Hepatic stellate cell (primary cell): ENCODE results near the gene ARHGAP31.

Experiments used
- DNase-seq: peaks from one replicate; pipeline ENCODE4 v3.0.0; 2011; ENCODE audit warnings: low spot score

The ARHGAP31 gene

GRCh38 chr3:119388577-119388976 lies 94.4 kb downstream of the ARHGAP31 start:
- DNase-seq, result no peak

- DNase-seq, result no peak
Observed at GRCh38 chr3:119395923-119396358, 101.8 kb downstream of the ARHGAP31 start.

GRCh38 chr3:119396870-119397269 lies 102.7 kb downstream of the ARHGAP31 start:
- DNase-seq, result no peak

GRCh38 chr3:119400466-119400865 lies 106.3 kb downstream of the ARHGAP31 start:
- DNase-seq, result no peak

- DNase-seq, result no peak
Observed at GRCh38 chr3:119401069-119401468, 106.9 kb downstream of the ARHGAP31 start.

- no peak for DNase-seq
Observed at GRCh38 chr3:119401503-119402440, 107.6 kb downstream of the ARHGAP31 start.

GRCh38 chr3:119402791-119403190 lies 108.6 kb downstream of the ARHGAP31 start:
- no peak for DNase-seq

- DNase-seq, result no peak
Observed at GRCh38 chr3:119403201-119403600, 109.0 kb downstream of the ARHGAP31 start.

- no peak for DNase-seq
Observed at GRCh38 chr3:119405315-119405714, 111.1 kb downstream of the ARHGAP31 start.

- DNase-seq, result no peak
Observed at GRCh38 chr3:119408243-119408950, 114.2 kb downstream of the ARHGAP31 start.

GRCh38 chr3:119409844-119410243 lies 115.7 kb downstream of the ARHGAP31 start:
- DNase-seq, result peak; percentile 9

GRCh38 chr3:119413603-119414280 lies 119.6 kb downstream of the ARHGAP31 start:
- no peak for DNase-seq

GRCh38 chr3:119416873-119417272 lies 122.7 kb downstream of the ARHGAP31 start:
- no peak for DNase-seq

GRCh38 chr3:119417771-119418512 lies 123.8 kb downstream of the ARHGAP31 start:
- DNase-seq, result no peak

- DNase-seq, result no peak
Observed at GRCh38 chr3:119418641-119419040, 124.5 kb downstream of the ARHGAP31 start.

- no peak for DNase-seq
Observed at GRCh38 chr3:119420196-119420595, 126.0 kb downstream of the ARHGAP31 start.

GRCh38 chr3:119427669-119428068 lies 133.5 kb downstream of the ARHGAP31 start:
- no peak for DNase-seq

GRCh38 chr3:119428538-119428937 lies 134.4 kb downstream of the ARHGAP31 start:
- DNase-seq, result no peak

- DNase-seq, result no peak
Observed at GRCh38 chr3:119433613-119434325, 139.6 kb downstream of the ARHGAP31 start.

GRCh38 chr3:119434703-119435102 lies 140.5 kb downstream of the ARHGAP31 start:
- DNase-seq, result no peak

- DNase-seq, result no peak
Observed at GRCh38 chr3:119436977-119437376, 142.8 kb downstream of the ARHGAP31 start.
